Peyer's patch (tissue), 4 donors: ENCODE data around the gene KCNJ10.

Experiments
- CTCF ChIP-seq, 6 experiments: fragments of 450-650 bp in 4 of 6; fragments of 200-600 bp in 2 of 6; sonication (generic) in 1 of 6; IDR thresholded peaks; one replicate each; pipeline ENCODE4 v1.5.1; 2017 to 2019; ENCODE audit warnings: antibody characterized with exemption in 6 of 6, mild to moderate bottlenecking in 3 of 6, moderate library complexity in 1 of 6
- POLR2A ChIP-seq, 2 donors: fragments of 450-650 bp; IDR thresholded peaks; one replicate each; pipeline ENCODE4 v1.5.1; 2017; ENCODE audit warnings: antibody characterized with exemption in 2 of 2, mild to moderate bottlenecking in 2 of 2, moderate library complexity in 2 of 2

DNA sequence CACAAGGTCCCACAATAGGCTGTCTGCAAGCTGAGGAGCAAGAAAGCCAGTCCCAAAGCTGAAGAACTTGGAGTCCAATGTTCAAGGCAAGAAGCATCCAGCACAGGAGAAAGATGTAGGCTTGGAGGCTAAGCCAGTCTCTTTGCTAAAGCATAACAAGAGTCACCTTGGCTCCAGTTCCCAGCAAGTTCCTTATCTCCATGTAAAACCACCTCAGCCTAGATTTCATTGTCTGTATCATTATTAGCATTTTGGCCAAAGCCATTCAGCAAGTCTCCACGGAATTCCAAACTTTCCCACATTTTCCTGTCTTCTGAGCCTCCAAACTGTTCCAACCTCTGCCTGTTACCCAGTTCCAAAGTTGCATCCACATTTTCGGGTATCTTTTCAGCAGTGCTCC lies 75.1 kb downstream of the KCNJ10 start:
- no peak for TF ChIP-seq POLR2A (IDR thresholded peaks at IDR 0.05)
- no peak for TF ChIP-seq CTCF (IDR thresholded peaks at IDR 0.05)
